A549 treated with Mapracorat at 1 μM for 4 hours (cell line): ENCODE measurements around the gene ADGRG4. TPM values are rescaled to one million over a fixed set of nuclear protein-coding genes. Genes with fewer than 3 reads are reported as not detected.

ENCODE experiments used
- total RNA-seq: library from RNA; stranded (reverse); fragments of 200-300 nt; extraction: Qiagen RNA extraction; gene quantifications from 5 replicates; pipeline ENCODE4 v1.2.3, GENCODE V29; 2022

The ADGRG4 gene
- total RNA-seq, result not detected in 5 replicates

GRCh38 chrX:136300721-136301120 lies at the start of gene ADGRG4:
Gene ADGRG4, plus strand, starts transcription at chrX:136300963. Its CDS starts 7,815 bp downstream, at chrX:136308778.

GRCh38 chrX:136251041-136251991 lies 49.4 kb upstream of the ADGRG4 start, which contains the start of gene MAP7D3:
Gene MAP7D3, minus strand, starts transcription at chrX:136251400. Its CDS starts 42 bp downstream, at chrX:136251358.

Other genes with a start within 250 kb of the ADGRG4 start
- 23.9 to 26.6 TPM (median 24.7 TPM) in 5 replicates for gene FHL1, start 153.4 kb upstream of the ADGRG4 start, total RNA-seq
- gene MAP7D3, start 49.6 kb upstream of the ADGRG4 start, total RNA-seq, result 11.7 to 14.6 TPM (median 12.1 TPM) in 5 replicates
- gene BRS3, start 187.0 kb downstream of the ADGRG4 start, total RNA-seq, result not detected in 5 replicates
- gene HTATSF1, start 196.6 kb downstream of the ADGRG4 start, total RNA-seq, result 46.9 to 63.2 TPM (median 58.8 TPM) in 5 replicates
- gene VGLL1, start 231.3 kb downstream of the ADGRG4 start, total RNA-seq, result not detected in 5 replicates